GM12872 (cell line): ENCODE results near the gene CPNE2.

Experiments
- TF ChIP-seq, protein P1 (sequence below): IDR thresholded peaks from 3 replicates; pipeline ENCODE4 v1.5.1; 2011; ENCODE audit warnings: low read depth, mild to moderate bottlenecking, low read length, moderate library complexity; ENCODE audit not compliant: insufficient read depth

Gene CPNE2

GRCh38 chr16:57113664-57114063 is 21.3 kb downstream of the CPNE2 start:
- TF ChIP-seq, protein P1, sequence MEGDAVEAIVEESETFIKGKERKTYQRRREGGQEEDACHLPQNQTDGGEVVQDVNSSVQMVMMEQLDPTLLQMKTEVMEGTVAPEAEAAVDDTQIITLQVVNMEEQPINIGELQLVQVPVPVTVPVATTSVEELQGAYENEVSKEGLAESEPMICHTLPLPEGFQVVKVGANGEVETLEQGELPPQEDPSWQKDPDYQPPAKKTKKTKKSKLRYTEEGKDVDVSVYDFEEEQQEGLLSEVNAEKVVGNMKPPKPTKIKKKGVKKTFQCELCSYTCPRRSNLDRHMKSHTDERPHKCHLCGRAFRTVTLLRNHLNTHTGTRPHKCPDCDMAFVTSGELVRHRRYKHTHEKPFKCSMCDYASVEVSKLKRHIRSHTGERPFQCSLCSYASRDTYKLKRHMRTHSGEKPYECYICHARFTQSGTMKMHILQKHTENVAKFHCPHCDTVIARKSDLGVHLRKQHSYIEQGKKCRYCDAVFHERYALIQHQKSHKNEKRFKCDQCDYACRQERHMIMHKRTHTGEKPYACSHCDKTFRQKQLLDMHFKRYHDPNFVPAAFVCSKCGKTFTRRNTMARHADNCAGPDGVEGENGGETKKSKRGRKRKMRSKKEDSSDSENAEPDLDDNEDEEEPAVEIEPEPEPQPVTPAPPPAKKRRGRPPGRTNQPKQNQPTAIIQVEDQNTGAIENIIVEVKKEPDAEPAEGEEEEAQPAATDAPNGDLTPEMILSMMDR: no peak

GRCh38 chr16:57115168-57115513 is 22.8 kb downstream of the CPNE2 start:
- TF ChIP-seq, protein P1: no peak

- TF ChIP-seq, protein P1: no peak
Observed at GRCh38 chr16:57115514-57116182, 23.3 kb downstream of the CPNE2 start.

DNA sequence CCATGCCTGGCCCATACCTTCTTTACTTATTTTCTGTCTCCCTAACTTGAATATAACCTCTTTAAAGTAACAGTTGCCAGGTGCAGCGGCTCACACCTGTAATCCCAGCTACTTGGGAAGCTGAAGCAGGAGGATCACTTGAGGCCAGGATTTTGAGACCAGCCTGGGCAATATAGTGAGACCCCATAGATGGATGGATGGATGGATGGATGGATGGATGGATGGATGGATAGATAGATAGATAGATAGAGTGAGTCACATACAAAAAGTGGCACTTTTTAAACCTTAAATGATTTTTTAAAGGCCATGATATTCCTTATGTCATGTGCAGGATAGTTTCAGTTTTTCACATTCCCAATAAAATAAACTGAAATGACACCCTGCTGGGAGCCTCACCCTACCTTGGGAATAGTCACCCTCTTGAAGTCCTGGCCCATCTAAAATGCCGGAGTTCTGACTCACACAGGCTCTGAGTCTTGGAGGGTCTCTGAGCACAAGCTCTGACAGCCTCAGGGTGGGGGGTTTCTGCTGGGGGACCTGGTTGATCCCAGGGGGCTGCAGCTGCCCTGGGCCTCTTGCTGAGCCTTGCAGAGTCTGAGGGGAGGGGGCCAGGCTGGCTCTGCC is 26.2 kb downstream of the CPNE2 start:
- TF ChIP-seq, protein P1: no peak

- TF ChIP-seq, protein P1: no peak
Observed at GRCh38 chr16:57123216-57123973, 31.0 kb downstream of the CPNE2 start.

GRCh38 chr16:57123974-57124674 is 31.7 kb downstream of the CPNE2 start:
- TF ChIP-seq, protein P1: no peak

DNA sequence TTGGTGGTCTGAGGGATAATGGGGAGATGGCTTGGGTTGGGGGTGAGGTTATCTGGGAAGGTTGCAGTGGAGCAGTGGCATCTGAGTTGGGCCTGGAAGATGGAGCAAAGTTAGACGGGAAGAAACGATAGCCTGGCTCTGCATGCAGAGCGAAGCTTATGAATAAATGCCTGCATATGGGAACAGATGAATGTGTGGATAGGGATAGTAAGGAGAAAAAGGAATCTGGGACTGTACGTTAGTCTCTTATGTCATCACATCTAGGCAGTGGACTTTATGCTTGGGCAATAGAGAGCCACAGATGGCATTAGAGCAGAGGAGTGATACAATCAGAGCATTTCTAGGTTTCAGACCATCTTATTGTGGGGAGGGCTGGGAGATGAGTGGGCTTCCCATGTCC is 33.0 kb downstream of the CPNE2 start:
- TF ChIP-seq, protein P1: no peak
